ENCODE data around the gene CISD1.

GRCh38 chr10:58335306-58336005, 66.5 kb downstream of the CISD1 start:
- TF ChIP-seq, protein P1, sequence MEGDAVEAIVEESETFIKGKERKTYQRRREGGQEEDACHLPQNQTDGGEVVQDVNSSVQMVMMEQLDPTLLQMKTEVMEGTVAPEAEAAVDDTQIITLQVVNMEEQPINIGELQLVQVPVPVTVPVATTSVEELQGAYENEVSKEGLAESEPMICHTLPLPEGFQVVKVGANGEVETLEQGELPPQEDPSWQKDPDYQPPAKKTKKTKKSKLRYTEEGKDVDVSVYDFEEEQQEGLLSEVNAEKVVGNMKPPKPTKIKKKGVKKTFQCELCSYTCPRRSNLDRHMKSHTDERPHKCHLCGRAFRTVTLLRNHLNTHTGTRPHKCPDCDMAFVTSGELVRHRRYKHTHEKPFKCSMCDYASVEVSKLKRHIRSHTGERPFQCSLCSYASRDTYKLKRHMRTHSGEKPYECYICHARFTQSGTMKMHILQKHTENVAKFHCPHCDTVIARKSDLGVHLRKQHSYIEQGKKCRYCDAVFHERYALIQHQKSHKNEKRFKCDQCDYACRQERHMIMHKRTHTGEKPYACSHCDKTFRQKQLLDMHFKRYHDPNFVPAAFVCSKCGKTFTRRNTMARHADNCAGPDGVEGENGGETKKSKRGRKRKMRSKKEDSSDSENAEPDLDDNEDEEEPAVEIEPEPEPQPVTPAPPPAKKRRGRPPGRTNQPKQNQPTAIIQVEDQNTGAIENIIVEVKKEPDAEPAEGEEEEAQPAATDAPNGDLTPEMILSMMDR (conservative IDR thresholded peaks at IDR 0.05; ENCODE audit: low read depth, low read length) = no peak
- TF ChIP-seq RCOR1 (IDR thresholded peaks at IDR 0.05; ENCODE audit: insufficient replicate concordance, low read length) (no peak), POLR2A (IDR thresholded peaks at IDR 0.05; ENCODE audit: low read depth, low read length) (no peak), RAD21 (IDR thresholded peaks at IDR 0.05; ENCODE audit: low read length) (no peak), MAFK (IDR thresholded peaks at IDR 0.05; ENCODE audit: low read depth, low read length) (no peak), CEBPB (IDR thresholded peaks at IDR 0.05; ENCODE audit: low read depth, low read length) (no peak), RFX5 (IDR thresholded peaks at IDR 0.05; ENCODE audit: low read depth, low read length) (no peak), FOS (IDR thresholded peaks at IDR 0.05; ENCODE audit: low read depth, low read length) (peak; percentile 67), BHLHE40 (IDR thresholded peaks at IDR 0.05; ENCODE audit: low read depth, low read length) (no peak), ELK1 (IDR thresholded peaks at IDR 0.05; ENCODE audit: borderline replicate concordance, low read depth, low read length) (no peak), MAZ (IDR thresholded peaks at IDR 0.05; ENCODE audit: borderline replicate concordance, low read depth, low read length) (no peak), MXI1 (IDR thresholded peaks at IDR 0.05; ENCODE audit: borderline replicate concordance, low read depth, low read length) (0 out of 2 replicates have a peak, but pooled peaks have one; percentile 24), USF2 (IDR thresholded peaks at IDR 0.05; ENCODE audit: low read depth, low read length) (no peak)
